K562 (cell line): ENCODE results near the gene GFRA1. TPM values are rescaled to one million over a fixed set of nuclear protein-coding genes. Genes with fewer than 3 reads are reported as not detected.

Source experiments
- ATAC-seq: fragments of 200-7000 bp; cut with Tn5 transposase; 3 replicates; pipeline ENCODE4 v1.9.1; 2020; ENCODE audit warnings: moderate library complexity
- BruUV-seq: library from RNA; stranded (reverse); fragments of 400-500 nt; replicated peaks from 2 replicates; lab custom pipeline; 2021; lab: Mats Ljungman, UMichigan
- CTCF ChIA-PET: fragments of 300-600 bp; formaldehyde crosslinking; extraction: SDS; loops from one replicate; lab custom pipeline; 2021; ENCODE audit warnings: low intra/inter-chr PET ratio; lab: Yijun Ruan, JAX
- POLR2A ChIA-PET: fragments of 300-600, 350-650 bp; sonication (Branson Sonifier 250); formaldehyde crosslinking; extraction: SDS; loops from one replicate; lab custom pipeline; 2021; ENCODE audit warnings: antibody characterized with exemption, inconsistent platforms; lab: Yijun Ruan, JAX
- DNase-seq, 4 experiments: peaks; one replicate each; pipeline versions ENCODE4 v3.0.0 to v3.0.0-alpha.2; 2011 to 2018; ENCODE audit warnings: low spot score in 3 of 4, mixed read lengths in 3 of 4; ENCODE audit errors: extremely low read depth in 1 of 4
- FAIRE-seq: peaks from 2 replicates; lab custom pipeline; 2011; peaks lifted over from hg19 to GRCh38; lab: Jason Lieb, UNC
- H2AFZ ChIP-seq: 2 replicates; pipeline ENCODE4 v1.6.0; 2011; ENCODE audit warnings: low read depth, low read length, control low read depth, inconsistent platforms
- H3K27ac ChIP-seq: fragments of 200-600 bp; 3 replicates; pipeline ENCODE4 v1.8.0; 2011; ENCODE audit warnings: low read depth, mild to moderate bottlenecking, control low read depth, inconsistent platforms, low read length, moderate library complexity, mixed read lengths; ENCODE audit errors: extremely low read depth
- H3K27me3 ChIP-seq, 2 experiments: fragments of 300-600 bp in 1 of 2; 2 replicates in 1 of 2; 3 replicates in 1 of 2; pipeline versions ENCODE4 v1.6.0 to v1.8.0; 2011; ENCODE audit warnings: inconsistent platforms in 2 of 2, low read length in 2 of 2, mild to moderate bottlenecking in 1 of 2, mixed read lengths in 1 of 2, moderate library complexity in 1 of 2; ENCODE audit not compliant: control insufficient read depth in 2 of 2, insufficient read depth in 2 of 2
- H3K36me3 ChIP-seq: fragments of 300-600 bp; 3 replicates; pipeline ENCODE4 v1.8.0; 2011; ENCODE audit warnings: mild to moderate bottlenecking, low read length, inconsistent platforms; ENCODE audit not compliant: control insufficient read depth, insufficient read depth
- H3K4me1 ChIP-seq, 2 experiments: fragments of 200-600 bp in 1 of 2; replicated peaks in 1 of 2; 2 replicates in 1 of 2; 3 replicates in 1 of 2; pipeline versions ENCODE4 v1.5.1 to v1.8.0; 2011; ENCODE audit warnings: inconsistent platforms in 2 of 2, low read length in 2 of 2, mild to moderate bottlenecking in 1 of 2, mixed read lengths in 1 of 2, moderate library complexity in 1 of 2; ENCODE audit not compliant: control insufficient read depth in 2 of 2, insufficient read depth in 2 of 2
- H3K4me2 ChIP-seq: 2 replicates; pipeline ENCODE4 v1.6.1; 2011; ENCODE audit warnings: low read length, control low read depth, inconsistent platforms, mixed read lengths; ENCODE audit not compliant: insufficient read depth
- H3K4me3 ChIP-seq: fragments of 200-600 bp; sonication (generic), shearing (Covaris generic); 2 replicates; pipeline ENCODE4 v1.5.1; 2016; ENCODE audit warnings: control low read depth, inconsistent platforms
- H3K79me2 ChIP-seq: fragments of 200-600 bp; 3 replicates; pipeline ENCODE4 v1.8.0; 2011; ENCODE audit warnings: low read length, inconsistent platforms; ENCODE audit not compliant: control insufficient read depth, insufficient read depth
- H3K9ac ChIP-seq, 2 experiments: 2 replicates each; pipeline versions ENCODE4 v1.6.0 to v1.6.1; 2011; ENCODE audit warnings: low read depth in 2 of 2, low read length in 2 of 2, control low read depth in 1 of 2, inconsistent platforms in 1 of 2, mild to moderate bottlenecking in 1 of 2, mixed read lengths in 1 of 2; ENCODE audit not compliant: insufficient read depth in 1 of 2
- H3K9me1 ChIP-seq: one replicate; pipeline ENCODE4 v1.6.0; 2011; ENCODE audit warnings: inconsistent platforms, mild to moderate bottlenecking, low read length, moderate library complexity; ENCODE audit not compliant: control insufficient read depth, insufficient read depth
- H3K9me3 ChIP-seq: replicated peaks from 2 replicates; pipeline ENCODE4 v1.5.1; 2011; ENCODE audit warnings: low read depth, low read length, inconsistent platforms; ENCODE audit not compliant: control insufficient read depth, insufficient read depth
- H4K20me1 ChIP-seq: replicated peaks from 2 replicates; pipeline ENCODE4 v1.6.1; 2011; ENCODE audit warnings: low read length, inconsistent platforms, mixed read lengths; ENCODE audit not compliant: control insufficient read depth, insufficient read depth
- CHD1 ChIP-seq: fragments of 200-600 bp; sonication (generic); IDR thresholded peaks from one replicate; pipeline ENCODE4 v1.6.1; 2012; ENCODE audit warnings: mild to moderate bottlenecking, moderate library complexity, low read length, inconsistent platforms
- CREB3 ChIP-seq: fragments of 450-650 bp; conservative IDR thresholded peaks from 2 replicates; pipeline ENCODE4 v1.6.1; 2016; ENCODE audit warnings: missing genetic modification characterization, low read depth, mild to moderate bottlenecking, missing compliant biosample characterization, moderate library complexity
- HDAC1 ChIP-seq, 2 experiments: fragments of 450-650 bp; IDR thresholded peaks; 2 replicates each; pipeline ENCODE4 v1.6.1; 2016 to 2017; ENCODE audit warnings: inconsistent platforms in 1 of 2, mild to moderate bottlenecking in 1 of 2, moderate library complexity in 1 of 2
- MAZ ChIP-seq, 2 experiments: fragments of 450-650 bp in 1 of 2; sonication (generic) in 1 of 2; formaldehyde crosslinking; IDR thresholded peaks in 1 of 2; conservative IDR thresholded peaks in 1 of 2; 2 replicates each; pipeline versions ENCODE4 v1.4.0 to v1.5.0; 2020; ENCODE audit warnings: mild to moderate bottlenecking in 1 of 2, missing genetic modification reagents in 1 of 2
- MYBL2 ChIP-seq, 2 experiments: fragments of 450-650 bp in 1 of 2; sonication (generic) in 1 of 2; formaldehyde crosslinking in 1 of 2; IDR thresholded peaks; 2 replicates each; pipeline versions ENCODE4 v1.6.1 to v1.8.1; 2017 to 2022; ENCODE audit warnings: borderline replicate concordance in 1 of 2, inconsistent platforms in 1 of 2, low read depth in 1 of 2, mild to moderate bottlenecking in 1 of 2, missing genetic modification reagents in 1 of 2, moderate library complexity in 1 of 2
- NFE2L1 ChIP-seq: fragments of 450-650 bp; IDR thresholded peaks from 2 replicates; pipeline ENCODE4 v1.6.1; 2016; ENCODE audit warnings: missing genetic modification characterization, low read depth, mild to moderate bottlenecking, missing compliant biosample characterization, moderate library complexity, borderline replicate concordance
- SRSF1 ChIP-seq: fragments of 200-400 bp; formaldehyde crosslinking; IDR thresholded peaks from 2 replicates; pipeline ENCODE4 v1.6.1; 2017; ENCODE audit warnings: mild to moderate bottlenecking, low read depth, low read length, moderate library complexity
- ZNF436 ChIP-seq: fragments of 250-450, 450-650 bp; sonication (Bioruptor Pico); formaldehyde crosslinking; IDR thresholded peaks from 2 replicates; pipeline ENCODE4 v1.7.0; 2020; ENCODE audit warnings: mild to moderate bottlenecking
- ZZZ3 ChIP-seq: fragments of 450-650 bp; IDR thresholded peaks from 2 replicates; pipeline ENCODE4 v1.6.1; 2016; ENCODE audit warnings: antibody characterized with exemption, mild to moderate bottlenecking, moderate library complexity
- WGBS: fragments of 100-300 bp; shearing (Covaris generic); methylation state at CpG from one replicate; pipeline ENCODE4 v1.1.6; 2016; ENCODE audit warnings: low coverage, mixed read lengths; ENCODE audit not compliant: insufficient coverage; ENCODE audit errors: missing lambda C conversion rate; 5-methylcytosine and 5-hydroxymethylcytosine counted together
- in situ Hi-C: fragments of 300-500 bp; cut with MboI; formaldehyde crosslinking; loops from 4 replicates; pipeline ENCODE4 v1.15.0; 2018; ENCODE audit warnings: inconsistent platforms, mixed read lengths
- intact Hi-C: fragments of 100-400 bp; cut with micrococcal nuclease; formaldehyde crosslinking; loops from 2 replicates; pipeline ENCODE4 v1.14.2; 2022
- polyA plus RNA-seq, 8 experiments: library from polyadenylated mRNA; depleted of rRNA in 4 of 8; stranded (reverse) in 5 of 8; unstranded in 3 of 8; fragments of >200 nt; fragmentation: Nextera tagmentation in 2 of 8; fragmentation: Illumina TruSeq in 1 of 8; extraction: Ambion mirVana in 2 of 8; extraction: Trizol in 1 of 8; gene quantifications; 2 replicates each; pipeline versions ENCODE4 v1.2.1 to v1.2.3, GENCODE V29; 2011 to 2014; ENCODE audit warnings: inconsistent platforms in 1 of 8, missing spikeins in 1 of 8
- total RNA-seq, 7 experiments: library from RNA; depleted of rRNA in 6 of 7; stranded (reverse); fragments of >200 nt in 6 of 7; fragmentation: Illumina TruSeq in 2 of 7; extraction: Trizol in 2 of 7; gene quantifications; 2 replicates each; pipeline versions ENCODE4 v1.2.1 to v1.2.3, GENCODE V29; 2011 to 2021; ENCODE audit warnings: low replicate concordance in 1 of 7
- TF ChIP-seq, protein P1 (sequence below): sonication (generic); formaldehyde crosslinking; IDR thresholded peaks from 2 replicates; pipeline ENCODE4 v1.8.1; 2022; ENCODE audit warnings: missing genetic modification reagents
- TF ChIP-seq, protein P2 (sequence below): fragments of 450-650 bp; IDR thresholded peaks from 2 replicates; pipeline ENCODE4 v1.7.0; 2016; ENCODE audit warnings: borderline replicate concordance
- TF ChIP-seq, protein P3 (sequence below): fragments of 450-650 bp; formaldehyde crosslinking; IDR thresholded peaks from 2 replicates; pipeline ENCODE4 v1.4.0; 2020; ENCODE audit warnings: mild to moderate bottlenecking, moderate library complexity

The GFRA1 gene
- total and polyA plus RNA-seq, 9 of the 15 experiments (the other 6 are each of a cell fraction or from before 2014, with no cell fraction given): 0.04 TPM; not detected in 8

GRCh38 chr10:116289652-116290051 is 16.6 kb upstream of the GFRA1 start:
- ATAC-seq: no peak
- Histone ChIP-seq H3K9me1 (no peaks in the 10 kb centered on the region), H3K27me3 (no peaks in the 10 kb centered on the region), H3K9ac (no peak overlapping the region), H4K20me1 (no peaks in the 10 kb centered on the region), H3K79me2 (no peaks in the 10 kb centered on the region), H2AFZ (no peak overlapping the region), H3K4me3 (no peak overlapping the region), H3K27ac (no peak overlapping the region), H3K4me1 (no peaks in the 10 kb centered on the region), H3K36me3 (no peaks in the 10 kb centered on the region)
- ChIA-PET CTCF (no interaction called here), POLR2A (no interaction called here)
- in situ Hi-C loops: no loop called here
- intact Hi-C loops: loop anchor here (5.0 kb wide), 1 partner anchor 932 kb away; no protein-coding TSS in a partner anchor
- no TSS peak for BruUV-seq
- 0% methylated on average over 1 of the region's 1 CpG for WGBS
- no peak for FAIRE-seq
- TF ChIP-seq ZNF436 (CRISPR knock-in tag): no peak
- TF ChIP-seq, protein P1, sequence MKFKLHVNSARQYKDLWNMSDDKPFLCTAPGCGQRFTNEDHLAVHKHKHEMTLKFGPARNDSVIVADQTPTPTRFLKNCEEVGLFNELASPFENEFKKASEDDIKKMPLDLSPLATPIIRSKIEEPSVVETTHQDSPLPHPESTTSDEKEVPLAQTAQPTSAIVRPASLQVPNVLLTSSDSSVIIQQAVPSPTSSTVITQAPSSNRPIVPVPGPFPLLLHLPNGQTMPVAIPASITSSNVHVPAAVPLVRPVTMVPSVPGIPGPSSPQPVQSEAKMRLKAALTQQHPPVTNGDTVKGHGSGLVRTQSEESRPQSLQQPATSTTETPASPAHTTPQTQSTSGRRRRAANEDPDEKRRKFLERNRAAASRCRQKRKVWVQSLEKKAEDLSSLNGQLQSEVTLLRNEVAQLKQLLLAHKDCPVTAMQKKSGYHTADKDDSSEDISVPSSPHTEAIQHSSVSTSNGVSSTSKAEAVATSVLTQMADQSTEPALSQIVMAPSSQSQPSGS (CRISPR knock-in tag): no peak
- TF ChIP-seq, protein P2, sequence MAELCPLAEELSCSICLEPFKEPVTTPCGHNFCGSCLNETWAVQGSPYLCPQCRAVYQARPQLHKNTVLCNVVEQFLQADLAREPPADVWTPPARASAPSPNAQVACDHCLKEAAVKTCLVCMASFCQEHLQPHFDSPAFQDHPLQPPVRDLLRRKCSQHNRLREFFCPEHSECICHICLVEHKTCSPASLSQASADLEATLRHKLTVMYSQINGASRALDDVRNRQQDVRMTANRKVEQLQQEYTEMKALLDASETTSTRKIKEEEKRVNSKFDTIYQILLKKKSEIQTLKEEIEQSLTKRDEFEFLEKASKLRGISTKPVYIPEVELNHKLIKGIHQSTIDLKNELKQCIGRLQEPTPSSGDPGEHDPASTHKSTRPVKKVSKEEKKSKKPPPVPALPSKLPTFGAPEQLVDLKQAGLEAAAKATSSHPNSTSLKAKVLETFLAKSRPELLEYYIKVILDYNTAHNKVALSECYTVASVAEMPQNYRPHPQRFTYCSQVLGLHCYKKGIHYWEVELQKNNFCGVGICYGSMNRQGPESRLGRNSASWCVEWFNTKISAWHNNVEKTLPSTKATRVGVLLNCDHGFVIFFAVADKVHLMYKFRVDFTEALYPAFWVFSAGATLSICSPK: no peak
- TF ChIP-seq ZZZ3: no peak
- TF ChIP-seq, protein P3, sequence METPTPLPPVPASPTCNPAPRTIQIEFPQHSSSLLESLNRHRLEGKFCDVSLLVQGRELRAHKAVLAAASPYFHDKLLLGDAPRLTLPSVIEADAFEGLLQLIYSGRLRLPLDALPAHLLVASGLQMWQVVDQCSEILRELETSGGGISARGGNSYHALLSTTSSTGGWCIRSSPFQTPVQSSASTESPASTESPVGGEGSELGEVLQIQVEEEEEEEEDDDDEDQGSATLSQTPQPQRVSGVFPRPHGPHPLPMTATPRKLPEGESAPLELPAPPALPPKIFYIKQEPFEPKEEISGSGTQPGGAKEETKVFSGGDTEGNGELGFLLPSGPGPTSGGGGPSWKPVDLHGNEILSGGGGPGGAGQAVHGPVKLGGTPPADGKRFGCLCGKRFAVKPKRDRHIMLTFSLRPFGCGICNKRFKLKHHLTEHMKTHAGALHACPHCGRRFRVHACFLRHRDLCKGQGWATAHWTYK (CRISPR knock-in tag): no peak
- no peak for TF ChIP-seq MYBL2 (IDR thresholded peaks at IDR 0.05; ENCODE audit: low read depth)
- TF ChIP-seq MYBL2 (CRISPR knock-in tag; IDR thresholded peaks at IDR 0.05; ENCODE audit: borderline replicate concordance): no peak
- TF ChIP-seq CHD1: no peak
- TF ChIP-seq MAZ (CRISPR knock-in tag; conservative IDR thresholded peaks at IDR 0.05 in 1 of 2, IDR thresholded peaks at IDR 0.05 in 1 of 2): no peak
- no peak for TF ChIP-seq NFE2L1 (tag)
- no peak for TF ChIP-seq HDAC1 (IDR thresholded peaks at IDR 0.05)
- TF ChIP-seq CREB3 (tag): no peak
- TF ChIP-seq SRSF1: no peak
- TF ChIP-seq, all 486 proteins: peak for 0
- no peak for DNase-seq
- H3K9me3 ChIP-seq: no peaks in the 10 kb centered on the region
- H3K4me2 ChIP-seq: no peak overlapping the region
